Keratinocyte (primary cell): ENCODE results near the gene SBNO1.

Experiments used
- EZH2 ChIP-seq: IDR thresholded peaks from one replicate; pipeline ENCODE4 v1.6.1; 2012; ENCODE audit warnings: inconsistent platforms, mild to moderate bottlenecking, low read length, moderate library complexity
- TF ChIP-seq, protein P1 (sequence below), 3 experiments: IDR thresholded peaks in 1 of 3; conservative IDR thresholded peaks in 1 of 3; optimal IDR thresholded peaks in 1 of 3; 2 replicates in 2 of 3; 3 replicates in 1 of 3; pipeline versions ENCODE3 to v1.5.1; 2011; ENCODE audit warnings: low read length in 3 of 3, mild to moderate bottlenecking in 3 of 3, moderate library complexity in 2 of 3, control low read depth in 1 of 3, inconsistent platforms in 1 of 3; ENCODE audit not compliant: insufficient read depth in 2 of 3; ENCODE audit errors: extremely low read depth in 1 of 3

DNA sequence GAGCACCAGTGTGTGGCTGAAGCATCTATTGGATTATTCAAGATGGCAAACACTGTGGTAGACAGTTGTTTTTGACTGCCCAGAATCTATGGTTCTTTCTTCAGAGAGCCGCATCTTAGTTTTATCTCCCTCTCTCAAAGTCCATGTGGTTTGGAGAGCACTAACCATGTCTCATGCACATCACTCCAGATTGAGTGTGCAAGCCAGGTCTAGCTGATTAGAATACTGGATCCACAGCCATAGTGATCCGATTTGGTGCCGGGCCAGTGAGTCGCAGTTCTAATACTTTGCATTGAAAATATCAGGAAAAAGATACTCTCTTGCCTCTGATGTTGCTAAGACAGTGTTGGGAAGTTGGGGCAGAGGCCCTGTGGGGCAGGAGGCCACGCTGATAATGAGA, 4.6 kb upstream of the SBNO1 start:
- TF ChIP-seq, protein P1, sequence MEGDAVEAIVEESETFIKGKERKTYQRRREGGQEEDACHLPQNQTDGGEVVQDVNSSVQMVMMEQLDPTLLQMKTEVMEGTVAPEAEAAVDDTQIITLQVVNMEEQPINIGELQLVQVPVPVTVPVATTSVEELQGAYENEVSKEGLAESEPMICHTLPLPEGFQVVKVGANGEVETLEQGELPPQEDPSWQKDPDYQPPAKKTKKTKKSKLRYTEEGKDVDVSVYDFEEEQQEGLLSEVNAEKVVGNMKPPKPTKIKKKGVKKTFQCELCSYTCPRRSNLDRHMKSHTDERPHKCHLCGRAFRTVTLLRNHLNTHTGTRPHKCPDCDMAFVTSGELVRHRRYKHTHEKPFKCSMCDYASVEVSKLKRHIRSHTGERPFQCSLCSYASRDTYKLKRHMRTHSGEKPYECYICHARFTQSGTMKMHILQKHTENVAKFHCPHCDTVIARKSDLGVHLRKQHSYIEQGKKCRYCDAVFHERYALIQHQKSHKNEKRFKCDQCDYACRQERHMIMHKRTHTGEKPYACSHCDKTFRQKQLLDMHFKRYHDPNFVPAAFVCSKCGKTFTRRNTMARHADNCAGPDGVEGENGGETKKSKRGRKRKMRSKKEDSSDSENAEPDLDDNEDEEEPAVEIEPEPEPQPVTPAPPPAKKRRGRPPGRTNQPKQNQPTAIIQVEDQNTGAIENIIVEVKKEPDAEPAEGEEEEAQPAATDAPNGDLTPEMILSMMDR (optimal IDR thresholded peaks at IDR 0.05 in 1 of 3, IDR thresholded peaks at IDR 0.05 in 1 of 3, conservative IDR thresholded peaks at IDR 0.05 in 1 of 3; ENCODE audit: extremely low read depth in 1 of 3, insufficient read depth in 2 of 3, low read length in 3 of 3): no peak
- no peak for TF ChIP-seq EZH2
